HG02885 (cell line): ENCODE measurements around the gene GCNA.

ENCODE experiments used
- ATAC-seq: cut with Tn5 transposase; IDR thresholded peaks from one replicate; pipeline ENCODE4 v1.9.1; 2021; ENCODE audit warnings: mild to moderate bottlenecking; ENCODE audit not compliant: unreplicated experiment, poor library complexity

GCNA gene

GRCh38 chrX:71578253-71579135 is at the start of gene GCNA:
Gene GCNA, plus strand, starts transcription at chrX:71578437. Its CDS starts 2,385 bp downstream, at chrX:71580822.
- ATAC-seq, result no peak

DNA sequence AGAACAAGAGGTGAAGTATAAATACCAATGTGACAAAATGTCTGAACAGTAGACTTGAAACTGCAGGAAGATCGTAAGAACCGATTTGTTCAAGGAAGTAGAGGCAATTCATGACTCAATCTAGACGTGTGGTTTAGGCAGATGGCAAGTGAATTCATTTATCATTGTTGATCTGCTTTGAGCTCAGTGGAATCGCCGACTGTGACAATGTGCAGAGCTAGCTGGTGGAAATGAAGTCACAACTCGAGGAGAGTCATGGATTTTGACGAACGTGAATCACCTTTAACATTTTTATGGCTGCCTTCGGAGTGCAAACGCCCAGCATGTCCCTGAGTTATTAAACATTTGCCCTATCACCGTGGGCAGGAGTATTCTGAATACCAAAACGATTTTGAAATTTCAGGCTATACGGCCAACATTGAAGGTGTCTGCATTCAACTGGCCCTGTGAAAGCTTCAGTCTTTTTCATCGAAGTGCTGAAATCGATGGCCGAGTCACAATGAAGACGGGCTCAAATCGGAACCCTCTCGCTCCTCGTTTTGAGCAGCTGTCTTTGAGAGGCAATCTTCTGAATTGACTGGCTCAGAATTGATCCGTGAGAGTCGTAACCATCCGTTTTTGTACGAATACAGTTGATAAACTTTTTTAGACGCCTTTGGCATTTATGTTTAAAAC is 46.0 kb upstream of the GCNA start:
- peak; percentile 19 for ATAC-seq

DNA sequence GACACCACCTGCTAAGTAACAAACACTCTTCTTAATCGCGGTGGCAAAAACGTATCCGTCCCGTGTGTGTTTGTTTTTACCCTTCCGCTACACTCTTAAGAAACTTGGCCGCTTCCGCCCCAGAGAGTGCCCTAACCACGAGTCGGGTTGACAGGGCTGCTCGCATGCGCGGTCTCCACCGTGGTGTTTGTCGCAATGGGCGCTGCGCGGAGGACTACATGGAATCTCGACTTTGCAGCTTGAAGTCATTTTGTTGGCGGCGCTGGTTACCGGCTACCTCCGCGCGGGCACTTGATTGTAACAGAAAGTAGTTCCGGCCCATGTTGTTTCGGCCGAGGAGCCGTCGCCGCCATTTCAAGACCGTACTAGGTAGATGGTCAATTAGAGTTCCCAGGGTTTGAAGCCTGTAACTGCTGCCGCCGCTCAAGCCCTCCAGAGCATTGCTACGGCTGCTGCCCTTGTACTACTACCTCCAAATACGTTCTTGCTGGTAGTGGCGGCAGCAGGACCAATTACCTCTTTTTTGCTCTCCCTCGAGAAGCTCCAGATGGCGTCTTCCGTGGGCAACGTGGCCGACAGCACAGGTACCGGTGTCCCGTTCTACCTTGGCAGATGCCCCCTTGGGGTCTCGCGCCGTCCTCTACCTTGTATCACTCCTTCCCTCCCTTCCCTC is 45.3 kb upstream of the GCNA start, which contains the start of gene OGT:
OGT (plus strand) TSS at position 352 of the 673 bp plus-strand sequence; CDS start at position 548, 196 bp downstream.
- ATAC-seq, result peak; percentile 86

DNA sequence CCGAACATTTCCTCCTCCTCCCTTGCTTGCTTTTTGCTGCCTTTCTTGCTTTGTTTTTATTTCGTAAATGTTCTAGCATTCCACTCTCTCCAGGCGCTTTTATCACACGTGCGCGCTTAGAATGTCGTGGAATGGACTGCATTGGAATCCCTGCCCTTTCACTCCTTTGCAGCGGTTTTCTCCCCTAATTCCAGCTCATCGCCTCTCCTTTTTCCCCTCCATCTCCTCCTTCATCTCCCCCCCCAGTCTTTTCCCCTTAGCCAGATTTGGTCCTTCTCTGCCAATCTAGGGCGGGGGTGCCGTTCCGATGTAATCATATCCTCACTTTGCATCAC is 44.8 kb upstream of the GCNA start:
- no peak for ATAC-seq

DNA sequence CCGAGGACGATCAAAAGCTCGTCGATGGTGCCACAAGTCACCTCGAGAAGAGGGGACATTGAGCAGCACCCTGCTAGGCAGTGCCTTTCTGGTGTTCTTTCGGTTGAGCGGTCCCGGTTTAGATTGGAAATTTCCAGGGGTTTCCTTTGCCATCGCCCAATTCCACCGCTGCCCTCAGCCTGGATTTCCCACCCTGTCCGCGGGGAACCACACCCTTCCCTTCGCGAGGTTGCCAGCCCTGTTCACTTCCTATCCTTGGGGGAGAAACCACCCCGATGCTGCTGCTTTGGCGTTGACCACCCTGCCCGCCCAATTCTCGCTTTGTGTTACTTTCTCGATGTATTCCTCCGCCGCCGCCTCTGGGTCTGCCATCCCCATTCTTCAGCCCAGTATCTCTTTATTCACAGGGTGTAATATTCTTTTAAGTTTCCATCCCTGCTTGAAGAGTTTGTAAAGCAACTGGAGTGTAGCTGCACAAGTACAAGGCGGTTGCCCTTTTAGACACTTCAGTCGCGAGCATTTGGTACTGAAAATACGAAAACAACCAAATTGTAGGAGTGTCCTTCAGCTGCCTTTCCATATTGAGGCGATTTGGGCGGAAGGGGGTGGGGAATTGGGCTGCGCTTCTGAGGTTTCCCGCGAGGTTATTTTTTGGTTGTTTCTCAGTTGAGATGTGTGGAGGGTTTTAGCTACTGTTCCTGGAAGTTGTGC is 44.2 kb upstream of the GCNA start:
- ATAC-seq, result no peak

DNA sequence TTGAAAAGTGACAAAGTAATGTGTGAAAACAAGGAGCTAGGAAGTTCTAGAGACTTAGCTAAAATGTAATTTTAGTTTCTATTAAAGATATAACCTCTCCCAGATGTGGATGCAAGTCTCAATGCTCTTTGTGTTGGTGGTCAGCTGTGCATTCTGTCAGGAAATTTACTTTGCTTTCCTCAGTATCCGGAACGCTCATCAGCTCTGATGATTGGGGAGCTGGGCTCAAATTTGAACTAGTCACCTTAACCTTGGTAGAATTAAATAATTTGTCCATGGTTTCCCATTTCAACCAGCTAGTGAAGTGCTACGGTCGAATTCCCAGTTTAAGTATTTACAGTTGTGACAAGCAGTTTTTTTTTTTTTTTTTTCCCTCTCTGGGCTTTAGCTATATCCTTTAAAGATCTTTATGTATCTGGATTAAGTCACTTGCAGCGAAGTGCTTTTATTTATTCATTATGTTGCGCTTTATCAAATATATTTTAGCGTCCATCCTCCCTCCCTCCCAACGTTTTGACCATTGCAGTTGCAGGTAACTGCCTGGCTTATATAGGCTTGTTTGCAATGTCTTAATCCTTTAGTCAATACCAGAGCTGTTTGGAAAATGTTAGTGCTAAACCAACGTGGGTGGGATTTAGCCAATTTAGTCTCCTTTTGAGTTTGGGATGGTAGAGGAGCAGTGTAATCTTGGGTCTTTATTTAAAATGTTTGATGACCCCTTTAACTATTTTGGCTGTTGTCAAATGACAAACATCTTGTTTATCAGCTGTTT is 43.3 kb upstream of the GCNA start:
- ATAC-seq, result no peak

GRCh38 chrX:71536285-71536684 is 42.0 kb upstream of the GCNA start:
- no peak for ATAC-seq

DNA sequence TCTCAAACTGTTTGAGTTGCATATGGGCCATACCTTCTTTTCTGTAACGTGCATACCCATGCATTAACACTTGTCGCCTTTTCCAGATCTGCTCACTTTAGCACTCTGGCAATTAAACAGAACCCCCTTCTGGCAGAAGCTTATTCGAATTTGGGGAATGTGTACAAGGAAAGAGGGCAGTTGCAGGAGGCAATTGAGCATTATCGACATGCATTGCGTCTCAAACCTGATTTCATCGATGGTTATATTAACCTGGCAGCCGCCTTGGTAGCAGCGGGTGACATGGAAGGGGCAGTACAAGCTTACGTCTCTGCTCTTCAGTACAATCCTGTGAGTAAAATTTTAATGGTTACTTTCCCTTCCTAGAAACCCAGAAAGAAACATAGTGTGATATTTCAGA is 40.5 kb upstream of the GCNA start:
- ATAC-seq, result no peak

- peak; percentile 27 for ATAC-seq
These were observed 37.4 kb upstream of the GCNA start for GRCh38 chrX:71540801-71541200.

DNA sequence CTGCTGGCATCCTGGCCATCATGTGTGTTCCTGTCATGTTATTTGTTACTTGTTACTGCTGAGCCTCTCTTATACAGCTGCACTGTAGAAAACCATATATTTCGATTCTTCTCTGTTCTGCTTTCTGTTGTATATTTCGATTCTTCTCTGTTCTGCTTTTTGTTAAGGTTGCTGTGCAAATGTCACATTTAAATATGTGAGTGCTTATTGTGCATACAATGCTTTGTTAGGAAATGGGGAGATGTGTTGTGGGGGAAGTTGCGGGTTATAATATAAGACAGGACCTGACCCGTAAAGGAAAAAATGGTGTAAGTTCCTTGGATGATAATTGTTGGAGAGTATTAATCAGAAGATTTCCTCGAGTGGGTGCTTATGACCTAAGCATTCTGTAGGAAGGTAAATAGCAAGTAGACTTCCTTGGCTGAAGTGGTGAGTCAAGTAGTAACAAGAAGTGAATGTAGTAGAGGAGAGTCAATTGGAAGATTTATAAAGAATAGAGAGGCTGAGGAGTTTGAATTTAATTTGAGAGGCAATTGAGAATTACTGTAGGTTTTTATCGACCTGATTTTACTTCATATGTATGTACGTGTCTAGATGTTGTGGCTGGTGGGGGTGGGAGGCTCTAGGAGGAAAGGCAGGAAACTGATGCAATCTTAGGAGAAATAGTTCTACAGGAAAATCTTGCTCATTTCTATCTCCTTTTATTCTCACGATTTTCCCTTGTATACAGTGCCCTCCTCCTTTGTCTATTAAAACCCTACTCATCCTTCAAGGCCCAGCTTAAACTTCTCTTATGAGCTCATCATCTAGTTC is 36.8 kb upstream of the GCNA start:
- peak; percentile 84 for ATAC-seq

DNA sequence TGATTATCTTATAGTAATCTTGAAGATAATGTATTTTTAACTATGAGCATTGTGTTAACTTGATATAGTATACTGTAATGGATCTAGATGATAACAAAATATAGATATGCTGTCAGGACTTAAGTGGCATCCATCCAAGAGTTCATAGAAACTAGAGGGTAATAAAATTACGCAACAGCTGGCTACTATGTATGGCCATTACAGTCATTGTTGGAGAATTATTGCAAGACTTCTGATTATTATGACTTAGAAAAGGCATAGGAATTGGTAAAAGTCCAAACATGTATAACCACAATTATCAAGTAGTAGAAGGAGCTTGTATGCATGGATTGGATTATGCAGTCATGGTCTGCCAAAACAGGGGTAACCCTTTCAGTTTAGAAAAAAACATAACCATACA is 35.8 kb upstream of the GCNA start:
- ATAC-seq, result no peak

DNA sequence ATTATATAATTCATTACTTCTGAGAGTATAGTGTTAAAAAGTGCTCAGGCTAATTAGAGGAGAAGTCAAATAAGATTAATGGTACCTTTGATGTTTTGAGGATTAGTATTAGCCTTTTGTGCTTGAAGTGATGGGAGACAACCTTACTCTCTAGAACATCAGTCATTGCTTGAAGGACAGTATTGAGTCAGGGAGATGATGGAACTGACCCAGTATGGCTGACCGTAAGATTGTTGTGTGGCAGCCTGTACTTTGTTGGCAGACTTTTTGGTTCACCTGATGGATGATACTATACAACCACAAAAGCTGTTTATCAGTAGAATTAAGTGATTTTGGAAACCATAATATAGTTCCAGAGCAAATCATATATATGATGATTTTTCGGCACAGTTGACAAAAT is 35.4 kb upstream of the GCNA start:
- ATAC-seq, result no peak

GRCh38 chrX:71543316-71543715 is 34.9 kb upstream of the GCNA start:
- no peak for ATAC-seq

DNA sequence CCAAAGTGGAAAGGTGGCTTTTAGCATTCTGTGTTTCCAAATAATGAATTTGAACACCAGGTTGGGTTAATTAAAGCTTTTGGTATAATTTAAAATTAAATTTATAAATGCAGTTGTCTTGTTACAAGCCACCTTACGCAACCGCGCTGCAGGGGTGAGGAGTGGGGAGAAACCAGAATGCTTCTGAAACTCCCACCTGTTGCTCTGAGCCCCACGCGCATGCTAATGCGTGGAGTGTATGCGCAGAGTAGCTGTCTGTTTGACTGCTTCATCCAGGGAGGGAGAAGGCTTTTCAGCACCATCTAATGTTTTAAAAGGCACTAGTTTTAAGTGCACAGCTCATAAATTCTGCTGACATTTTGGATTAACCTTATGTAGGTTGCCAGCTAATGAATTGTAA is 32.9 kb upstream of the GCNA start:
- ATAC-seq, result no peak

DNA sequence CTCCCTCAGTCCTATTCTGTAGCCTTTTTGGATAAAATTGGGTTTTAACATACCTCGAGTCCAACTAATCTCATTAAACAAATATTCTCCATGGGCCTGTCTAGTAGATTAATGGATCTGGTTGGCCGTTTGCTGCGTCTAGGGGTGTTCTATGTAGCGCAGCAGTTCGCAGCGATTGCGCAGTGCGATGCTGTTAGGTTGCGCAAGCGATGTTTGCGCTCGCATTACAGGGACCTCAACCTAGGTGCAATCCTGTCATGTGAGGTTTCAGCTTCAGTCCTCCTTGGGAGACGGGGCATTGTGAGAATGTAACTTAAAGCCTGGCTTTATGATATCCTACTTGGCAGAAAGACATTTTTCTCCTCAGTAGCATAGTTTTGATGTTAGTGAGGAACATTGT is 31.4 kb upstream of the GCNA start:
- no peak for ATAC-seq

GRCh38 chrX:71547339-71547738 is 30.9 kb upstream of the GCNA start:
- no peak for ATAC-seq

DNA sequence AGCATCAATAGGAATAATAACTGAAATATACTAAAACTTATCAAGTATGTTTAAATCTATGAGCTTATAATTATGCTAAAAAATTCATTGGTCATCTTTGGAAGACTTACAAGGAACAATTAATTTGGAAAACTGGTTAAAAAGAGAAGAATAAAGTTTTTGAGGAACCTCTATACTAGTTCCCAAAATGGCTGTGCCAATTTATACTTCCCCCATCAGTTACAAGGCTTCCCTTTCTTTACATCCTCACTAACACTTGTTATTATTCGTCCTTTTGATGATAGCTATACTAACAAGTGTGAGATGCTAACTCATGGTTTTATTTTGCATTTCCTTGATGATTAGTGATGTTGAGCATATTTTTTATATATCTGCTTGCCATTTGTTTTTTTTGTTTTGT is 28.3 kb upstream of the GCNA start:
- no peak for ATAC-seq

- no peak for ATAC-seq
These were observed 27.7 kb upstream of the GCNA start for GRCh38 chrX:71550578-71550977.

DNA sequence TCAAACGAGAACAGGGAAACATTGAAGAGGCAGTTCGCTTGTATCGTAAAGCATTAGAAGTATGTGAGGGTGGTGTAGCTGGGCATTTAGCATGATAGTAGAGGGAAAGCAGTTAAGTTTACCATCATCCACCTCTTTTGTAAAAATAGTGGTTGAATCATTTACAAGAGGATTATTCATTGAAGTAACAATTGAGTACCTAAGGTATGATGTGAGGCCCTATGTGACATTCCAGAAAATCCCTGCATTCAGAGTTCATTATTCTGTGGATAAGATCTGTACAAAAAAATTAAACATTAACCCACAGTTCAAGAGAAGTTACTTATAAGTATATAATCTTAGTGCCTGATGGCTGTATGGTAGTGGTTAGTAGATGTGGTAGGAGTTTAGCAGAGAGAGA is 22.2 kb upstream of the GCNA start:
- no peak for ATAC-seq
